ENCODE measurements around the gene TMEM256. TPM values are rescaled to one million over a fixed set of nuclear protein-coding genes. Genes with fewer than 3 reads are reported as not detected.

TMEM256 gene
- total RNA-seq, 1 donor from 2014 or later: 118 TPM

DNA sequence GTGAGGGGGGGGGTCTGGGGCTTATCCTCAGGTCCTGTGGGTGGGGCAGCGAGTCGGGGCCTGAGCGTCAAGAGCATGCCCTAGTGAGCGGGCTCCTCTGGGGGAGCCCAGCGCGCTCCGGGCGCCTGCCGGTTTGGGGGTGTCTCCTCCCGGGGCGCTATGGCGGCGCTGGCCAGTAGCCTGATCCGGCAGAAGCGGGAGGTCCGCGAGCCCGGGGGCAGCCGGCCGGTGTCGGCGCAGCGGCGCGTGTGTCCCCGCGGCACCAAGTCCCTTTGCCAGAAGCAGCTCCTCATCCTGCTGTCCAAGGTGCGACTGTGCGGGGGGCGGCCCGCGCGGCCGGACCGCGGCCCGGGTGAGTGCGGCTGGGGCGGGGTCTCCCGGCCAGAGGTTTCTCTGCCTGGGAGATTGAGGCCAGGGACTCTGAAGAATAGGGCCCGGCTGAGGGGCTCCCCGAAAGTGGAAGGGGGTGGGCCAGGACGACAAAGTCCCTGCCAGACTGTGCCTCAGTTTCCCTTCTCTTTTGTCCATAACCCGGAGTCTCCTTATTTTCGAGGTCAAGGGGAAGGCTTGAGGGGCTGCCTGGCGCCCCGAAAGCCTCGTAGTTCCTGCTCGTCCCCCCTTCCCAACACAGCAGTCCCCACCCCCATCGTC is 35.7 kb upstream of the TMEM256 start, which contains the start of gene FGF11:
FGF11 (plus strand) TSS at position 51 of the 651 bp plus-strand sequence; CDS start at position 160, 109 bp downstream.
- Histone ChIP-seq H3K4me3 (peak within 1 kb of the TSS; percentile 46 to 49), H3K4me1 (peaks cover 62% of the 10 kb centered on the region), H3K36me3 (no peaks in the 10 kb centered on the region), H3K27me3 (no peaks in the 10 kb centered on the region), H3K9me3 (no peaks in the 10 kb centered on the region), H3K27ac (peak within 1 kb of the TSS; percentile 81)
- no peak for DNase-seq (ENCODE audit: extremely low spot score in 2 of 2)
- TF ChIP-seq POLR2A (IDR thresholded peaks at IDR 0.05) (no peak), POLR2AphosphoS5 (IDR thresholded peaks at IDR 0.05; ENCODE audit: insufficient read depth in 1 of 2, low read depth in 1 of 2) (no peak), CTCF (IDR thresholded peaks at IDR 0.05) (no peak)
- intact Hi-C loops (cut with DNase I): loop anchor here (2.0 to 5.0 kb wide), 3 partner anchors 45 to 118 kb away; partner anchors contain the start of genes KCTD11, POLR2A and TNFSF13

- peak overlapping the region; percentile 81 for H3K27ac ChIP-seq
- peaks cover 56% of the 10 kb centered on the region for H3K4me1 ChIP-seq
Measured at GRCh38 chr17:7438656-7439460, 35.0 kb upstream of the TMEM256 start.

GRCh38 chr17:7437950-7438614 is 34.2 kb upstream of the TMEM256 start:
- Histone ChIP-seq H3K27ac (peak overlapping the region; percentile 81), H3K27me3 (no peaks in the 10 kb centered on the region), H3K4me3 (peak overlapping the region; percentile 34 to 49), H3K36me3 (no peaks in the 10 kb centered on the region), H3K4me1 (peaks cover 56% of the 10 kb centered on the region), H3K9me3 (no peaks in the 10 kb centered on the region)
- DNase-seq (ENCODE audit: extremely low spot score in 2 of 2): no peak
- peak in 1 of 2 donors; percentile 69 for TF ChIP-seq POLR2AphosphoS5 (IDR thresholded peaks at IDR 0.05; ENCODE audit: insufficient read depth in 1 of 2, low read depth in 1 of 2)
- no peak for TF ChIP-seq POLR2A (IDR thresholded peaks at IDR 0.05)
- intact Hi-C loops (cut with DNase I): loop anchor here (2.0 to 5.0 kb wide), 3 partner anchors 47 to 119 kb away; partner anchors contain the start of genes KCTD11, POLR2A and TNFSF13

More at GRCh38 chr17:7438656-7439460, 35.0 kb upstream of the TMEM256 start:
- no peak for TF ChIP-seq CTCF (IDR thresholded peaks at IDR 0.05)
- TF ChIP-seq POLR2AphosphoS5 (IDR thresholded peaks at IDR 0.05; ENCODE audit: insufficient read depth in 1 of 2, low read depth in 1 of 2): no peak
- TF ChIP-seq POLR2A (IDR thresholded peaks at IDR 0.05): no peak
- DNase-seq (ENCODE audit: extremely low spot score in 2 of 2): no peak
- Histone ChIP-seq H3K36me3 (no peaks in the 10 kb centered on the region), H3K27me3 (no peaks in the 10 kb centered on the region), H3K9me3 (no peaks in the 10 kb centered on the region), H3K4me3 (peak overlapping the region; percentile 46 to 49)
- intact Hi-C loops (cut with DNase I): loop anchor here (2.0 to 5.0 kb wide), 3 partner anchors 46 to 118 kb away; partner anchors contain the start of genes KCTD11, POLR2A and TNFSF13

GRCh38 chr17:7437369-7437863 is 33.5 kb upstream of the TMEM256 start:
- Histone ChIP-seq H3K36me3 (no peaks in the 10 kb centered on the region), H3K27me3 (no peaks in the 10 kb centered on the region), H3K9me3 (no peaks in the 10 kb centered on the region), H3K4me1 (peaks cover 56% of the 10 kb centered on the region), H3K27ac (peak overlapping the region; percentile 81), H3K4me3 (peak overlapping the region; percentile 34 to 49)
- DNase-seq (ENCODE audit: extremely low spot score in 2 of 2): no peak
- TF ChIP-seq POLR2AphosphoS5 (IDR thresholded peaks at IDR 0.05; ENCODE audit: insufficient read depth in 1 of 2, low read depth in 1 of 2): no peak
- TF ChIP-seq CTCF (IDR thresholded peaks at IDR 0.05): no peak
- no peak for TF ChIP-seq POLR2A (IDR thresholded peaks at IDR 0.05)
- intact Hi-C loops (cut with DNase I): loop anchor here (5.0 kb wide), 2 partner anchors 85 to 120 kb away; partner anchors contain the start of genes KCTD11 and TNFSF13
